MM.1S (cell line): ENCODE measurements around the gene FYN.

Experiments used
- EZH2phosphoT487 ChIP-seq: fragments of 300-600 bp; sonication (generic); IDR thresholded peaks from 2 replicates; pipeline ENCODE4 v1.6.1; 2018; ENCODE audit warnings: antibody characterized with exemption, low read length
- TF ChIP-seq, protein P1 (sequence below): fragments of 300-600 bp; sonication (generic); IDR thresholded peaks from 2 replicates; pipeline ENCODE4 v1.5.1; 2016; ENCODE audit warnings: antibody characterized with exemption, low read length, mixed read lengths

DNA sequence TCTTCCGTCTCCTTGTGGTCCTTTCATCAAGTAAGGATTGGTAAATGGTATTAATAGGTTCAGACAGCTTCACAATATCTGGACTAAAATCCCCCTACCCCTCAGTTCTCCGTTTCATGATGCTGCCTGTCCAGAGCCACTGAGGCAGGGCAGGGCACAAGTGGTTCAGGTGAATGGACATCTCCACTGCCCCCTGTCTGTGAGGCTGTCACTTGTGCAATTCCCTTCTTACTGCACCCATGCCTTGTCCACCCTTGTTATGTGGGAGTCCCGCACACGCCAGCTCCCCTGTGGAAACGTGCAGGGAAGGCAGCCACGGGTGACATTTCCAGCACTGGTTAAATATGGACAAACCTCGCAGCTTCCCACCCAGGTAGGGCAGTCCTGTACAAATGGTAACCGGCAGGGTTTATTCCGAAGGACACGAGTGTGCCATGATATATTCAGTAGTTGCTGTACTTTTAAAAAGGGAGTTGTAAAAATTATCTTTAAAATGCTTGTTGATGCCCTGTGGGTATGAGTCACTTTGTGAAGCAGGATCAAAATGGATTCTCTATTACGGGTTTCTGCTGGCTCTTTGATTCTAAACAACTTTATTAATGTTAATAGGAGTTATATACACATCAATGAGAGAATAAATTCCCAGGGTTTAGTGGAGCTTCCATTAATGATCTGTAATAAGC lies 73.5 kb downstream of the FYN start:
- TF ChIP-seq, protein P1, sequence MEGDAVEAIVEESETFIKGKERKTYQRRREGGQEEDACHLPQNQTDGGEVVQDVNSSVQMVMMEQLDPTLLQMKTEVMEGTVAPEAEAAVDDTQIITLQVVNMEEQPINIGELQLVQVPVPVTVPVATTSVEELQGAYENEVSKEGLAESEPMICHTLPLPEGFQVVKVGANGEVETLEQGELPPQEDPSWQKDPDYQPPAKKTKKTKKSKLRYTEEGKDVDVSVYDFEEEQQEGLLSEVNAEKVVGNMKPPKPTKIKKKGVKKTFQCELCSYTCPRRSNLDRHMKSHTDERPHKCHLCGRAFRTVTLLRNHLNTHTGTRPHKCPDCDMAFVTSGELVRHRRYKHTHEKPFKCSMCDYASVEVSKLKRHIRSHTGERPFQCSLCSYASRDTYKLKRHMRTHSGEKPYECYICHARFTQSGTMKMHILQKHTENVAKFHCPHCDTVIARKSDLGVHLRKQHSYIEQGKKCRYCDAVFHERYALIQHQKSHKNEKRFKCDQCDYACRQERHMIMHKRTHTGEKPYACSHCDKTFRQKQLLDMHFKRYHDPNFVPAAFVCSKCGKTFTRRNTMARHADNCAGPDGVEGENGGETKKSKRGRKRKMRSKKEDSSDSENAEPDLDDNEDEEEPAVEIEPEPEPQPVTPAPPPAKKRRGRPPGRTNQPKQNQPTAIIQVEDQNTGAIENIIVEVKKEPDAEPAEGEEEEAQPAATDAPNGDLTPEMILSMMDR, result no peak
- no peak for TF ChIP-seq EZH2phosphoT487
